Endothelial cell of umbilical vein (primary cell): ENCODE data around the gene SPANXA2. TPM values are rescaled to one million over a fixed set of nuclear protein-coding genes. Genes with fewer than 3 reads are reported as not detected.

Experiments used
- BruUV-seq: library from RNA; stranded (reverse); fragments of 400-500 nt; replicated peaks from 2 replicates; lab custom pipeline; 2021; lab: Mats Ljungman, UMichigan
- CTCF ChIA-PET: fragments of 300-600, 350-600 bp; sonication (Branson Sonifier 250); formaldehyde crosslinking; loops from one replicate; lab custom pipeline; 2021; ENCODE audit warnings: antibody characterized with exemption, inconsistent platforms; lab: Charles Lee
- POLR2A ChIA-PET: fragments of 300-600, 350-600 bp; sonication (Branson Sonifier 250); formaldehyde crosslinking; loops from one replicate; lab custom pipeline; 2021; ENCODE audit warnings: antibody characterized with exemption, inconsistent platforms; lab: Charles Lee
- DNase-seq: peaks from one replicate; pipeline ENCODE4 v3.0.0-alpha.2; 2011; ENCODE audit warnings: low read depth, low spot score
- FAIRE-seq: peaks from 2 replicates; lab custom pipeline; 2011; peaks lifted over from hg19 to GRCh38; lab: Jason Lieb, UNC
- H2AFZ ChIP-seq: 2 replicates; pipeline ENCODE4 v1.6.0; 2012; ENCODE audit warnings: low read depth, low read length, control low read depth, inconsistent platforms
- H3K27ac ChIP-seq: 2 replicates; pipeline ENCODE4 v1.5.1; 2011; ENCODE audit warnings: low read depth, mild to moderate bottlenecking, control low read depth, low read length, moderate library complexity; ENCODE audit not compliant: insufficient read depth
- H3K27me3 ChIP-seq, 2 experiments: 2 replicates each; pipeline versions ENCODE4 v1.6.0 to v1.6.1; 2011; ENCODE audit warnings: low read length in 2 of 2, mixed read lengths in 1 of 2; ENCODE audit not compliant: control insufficient read depth in 2 of 2, insufficient read depth in 2 of 2
- H3K36me3 ChIP-seq, 2 experiments: 2 replicates in 1 of 2; 3 replicates in 1 of 2; pipeline ENCODE4 v1.5.1; 2011; ENCODE audit warnings: low read length in 2 of 2, mild to moderate bottlenecking in 1 of 2, moderate library complexity in 1 of 2; ENCODE audit not compliant: control insufficient read depth in 2 of 2, insufficient read depth in 2 of 2; ENCODE audit errors: extremely low read depth in 1 of 2
- H3K4me1 ChIP-seq: 3 replicates; pipeline ENCODE4 v1.5.1; 2011; ENCODE audit warnings: mild to moderate bottlenecking, low read length; ENCODE audit not compliant: control insufficient read depth, insufficient read depth; ENCODE audit errors: extremely low read depth
- H3K4me2 ChIP-seq: 2 replicates; pipeline ENCODE4 v1.6.1; 2011; ENCODE audit warnings: low read length, control low read depth, mixed read lengths; ENCODE audit not compliant: insufficient read depth
- H3K4me3 ChIP-seq, 3 experiments: fragments of 200-600 bp in 1 of 3; sonication (generic), shearing (Covaris generic) in 1 of 3; replicated peaks in 1 of 3; 2 replicates each; pipeline ENCODE4 v1.5.1; 2011 to 2016; ENCODE audit warnings: control low read depth in 3 of 3, low read length in 3 of 3, mild to moderate bottlenecking in 2 of 3, inconsistent platforms in 1 of 3, low read depth in 1 of 3, moderate library complexity in 1 of 3; ENCODE audit not compliant: insufficient read depth in 1 of 3
- H3K79me2 ChIP-seq: 2 replicates; pipeline ENCODE4 v1.6.0; 2012; ENCODE audit warnings: low read length, inconsistent platforms; ENCODE audit not compliant: control insufficient read depth, insufficient read depth
- H3K9ac ChIP-seq: replicated peaks from 2 replicates; pipeline ENCODE3; 2011; ENCODE audit warnings: low read length, control low read depth; ENCODE audit not compliant: insufficient read depth; ENCODE audit errors: extremely low read depth
- H3K9me1 ChIP-seq: replicated peaks from 3 replicates; pipeline ENCODE4 v1.6.0; 2011; ENCODE audit warnings: mild to moderate bottlenecking, low read length; ENCODE audit not compliant: control insufficient read depth, insufficient read depth; ENCODE audit errors: extremely low read depth
- H3K9me3 ChIP-seq: replicated peaks from 2 replicates; pipeline ENCODE4 v1.5.1; 2012; ENCODE audit warnings: low read length, inconsistent platforms; ENCODE audit not compliant: control insufficient read depth, insufficient read depth
- H4K20me1 ChIP-seq: replicated peaks from 2 replicates; pipeline ENCODE3; 2011; ENCODE audit warnings: mild to moderate bottlenecking, low read length; ENCODE audit not compliant: control insufficient read depth, insufficient read depth; ENCODE audit errors: extremely low read depth
- CTCF ChIP-seq, 2 donors: IDR thresholded peaks; 1 replicate in 1 of 2; 2 replicates in 1 of 2; pipeline ENCODE4 v1.5.1; 2011; ENCODE audit warnings: low read length in 2 of 2, mild to moderate bottlenecking in 2 of 2, moderate library complexity in 2 of 2, control low read depth in 1 of 2, inconsistent platforms in 1 of 2, low read depth in 1 of 2; ENCODE audit not compliant: insufficient read depth in 1 of 2; ENCODE audit errors: extremely low read depth in 1 of 2
- EZH2 ChIP-seq: IDR thresholded peaks from 2 replicates; pipeline ENCODE4 v1.6.1; 2012; ENCODE audit warnings: borderline replicate concordance, low read depth, mild to moderate bottlenecking, moderate library complexity, low read length, inconsistent platforms; ENCODE audit not compliant: severe bottlenecking
- FOS ChIP-seq: IDR thresholded peaks from 2 replicates; pipeline ENCODE4 v1.6.1; 2011; ENCODE audit warnings: mild to moderate bottlenecking, low read length, moderate library complexity, borderline replicate concordance; ENCODE audit not compliant: insufficient read depth
- GATA2 ChIP-seq: IDR thresholded peaks from 2 replicates; pipeline ENCODE4 v1.7.0; 2011; ENCODE audit warnings: low read depth, mild to moderate bottlenecking, moderate library complexity, mixed read lengths, low read length; ENCODE audit not compliant: insufficient read length, insufficient read depth
- JUN ChIP-seq: IDR thresholded peaks from 2 replicates; pipeline ENCODE4 v1.6.1; 2011; ENCODE audit warnings: borderline replicate concordance, low read depth; ENCODE audit not compliant: insufficient read length, insufficient read depth
- MAX ChIP-seq: IDR thresholded peaks from 2 replicates; pipeline ENCODE4 v1.6.1; 2011; ENCODE audit not compliant: insufficient read depth, insufficient read length
- MYC ChIP-seq: IDR thresholded peaks from one replicate; pipeline ENCODE4 v1.6.1; 2011; ENCODE audit warnings: mild to moderate bottlenecking, low read depth, low read length
- POLR2A ChIP-seq: IDR thresholded peaks from 2 replicates; pipeline ENCODE4 v1.6.1; 2012; ENCODE audit warnings: low read depth, mild to moderate bottlenecking, control low read depth, low read length
- POLR2AphosphoS5 ChIP-seq: IDR thresholded peaks from 2 replicates; pipeline ENCODE4 v1.6.1; 2012; ENCODE audit warnings: low read depth, mild to moderate bottlenecking, control low read depth, low read length, moderate library complexity; ENCODE audit not compliant: insufficient read depth
- dilution Hi-C: fragments of 300-500 bp; cut with MboI; formaldehyde crosslinking; loops from one replicate; pipeline ENCODE4 v1.15.0; 2019; ENCODE audit warnings: low sequenced_read_pairs; ENCODE audit not compliant: extremely low pct_ligation_motif_present
- intact Hi-C: fragments of 100-400 bp; cut with micrococcal nuclease; formaldehyde crosslinking; loops from one replicate; pipeline ENCODE4 v1.10.0; 2022
- polyA plus RNA-seq, 4 experiments: library from polyadenylated mRNA; depleted of rRNA in 3 of 4; stranded (reverse) in 3 of 4; unstranded in 1 of 4; fragments of >200 nt; gene quantifications; 2 replicates each; pipeline versions ENCODE4 v1.2.1 to v1.2.3, GENCODE V29; 2011 to 2012; ENCODE audit warnings: missing spikeins in 1 of 4
- total RNA-seq: library from RNA; stranded (reverse); gene quantifications from 2 replicates; pipeline ENCODE4 v1.2.3, GENCODE V29; 2021

The SPANXA2 gene
- total and polyA plus RNA-seq, 2 donors (not counting 3 experiments of a cell fraction or from before 2014, with no cell fraction given) = not detected

- BruUV-seq = no TSS peak
- dilution Hi-C loops = no loop called here
- Histone ChIP-seq H2AFZ (no peak overlapping the region), H3K4me2 (no peak overlapping the region), H3K36me3 (no peaks in the 10 kb centered on the region), H4K20me1 (no peaks in the 10 kb centered on the region), H3K79me2 (no peaks in the 10 kb centered on the region), H3K9me3 (no peaks in the 10 kb centered on the region), H3K4me3 (no peak overlapping the region), H3K9me1 (no peaks in the 10 kb centered on the region), H3K4me1 (no peaks in the 10 kb centered on the region), H3K27me3 (no peaks in the 10 kb centered on the region), H3K27ac (no peak overlapping the region), H3K9ac (no peak overlapping the region)
- intact Hi-C loops = no loop called here
- ChIA-PET POLR2A (no interaction called here), CTCF (no interaction called here)
- TF ChIP-seq CTCF (IDR thresholded peaks at IDR 0.05; ENCODE audit: extremely low read depth in 1 of 2, insufficient read depth in 1 of 2, low read depth in 1 of 2, low read length in 2 of 2) = no peak
- TF ChIP-seq MYC = no peak
- TF ChIP-seq POLR2A = no peak
- no peak for TF ChIP-seq JUN
- TF ChIP-seq FOS = no peak
- no peak for TF ChIP-seq EZH2
- TF ChIP-seq MAX = no peak
- no peak for TF ChIP-seq GATA2
- no peak for TF ChIP-seq POLR2AphosphoS5
- no peak for DNase-seq
- no peak for FAIRE-seq
These were observed 29.8 kb downstream of the SPANXA2 start for GRCh38 chrX:141619336-141619735.
